Upper lobe of right lung (tissue), 1 donor: Measurements from ENCODE around the gene APCDD1L. TPM values are rescaled to one million over a fixed set of nuclear protein-coding genes. Genes with fewer than 3 reads are reported as not detected.

Source experiments
- ATAC-seq: fragments of 200-7000 bp; cut with Tn5 transposase; one replicate; pipeline ENCODE4 v1.9.1; 2020; ENCODE audit warnings: mild to moderate bottlenecking, moderate library complexity
- DNase-seq: peaks from one replicate; pipeline ENCODE4 v3.0.0-alpha.2; 2020
- H3K27ac ChIP-seq: fragments of 200-600 bp; one replicate; pipeline ENCODE4 v1.8.0; 2022
- H3K27me3 ChIP-seq: fragments of 200-600 bp; one replicate; pipeline ENCODE4 v1.8.0; 2022; ENCODE audit warnings: mild to moderate bottlenecking
- H3K36me3 ChIP-seq: fragments of 200-600 bp; one replicate; pipeline ENCODE4 v1.8.0; 2022
- H3K4me1 ChIP-seq: fragments of 200-600 bp; one replicate; pipeline ENCODE4 v1.8.0; 2022
- H3K4me3 ChIP-seq: fragments of 200-600 bp; one replicate; pipeline ENCODE4 v1.8.0; 2022; ENCODE audit warnings: mild to moderate bottlenecking
- H3K9me3 ChIP-seq: fragments of 200-600 bp; one replicate; pipeline ENCODE4 v1.8.0; 2022
- CTCF ChIP-seq: fragments of 200-600 bp; IDR thresholded peaks from one replicate; pipeline ENCODE4 v1.8.0; 2022; ENCODE audit warnings: antibody characterized with exemption
- intact Hi-C: fragments of 100-400 bp; cut with DNase I; formaldehyde crosslinking; loops from one replicate; pipeline ENCODE4 v1.11.0; 2022
- total RNA-seq: library from RNA; stranded (reverse); fragmentation: NEBNext Ultra II Directional; extraction: Animal tissue kit (Norgen Biotek cat#: 25700); gene quantifications from one replicate; pipeline ENCODE4 v1.2.1, GENCODE V29; 2021
- donor health status: DM: no; HTN: yes; CAD: no; lungs with severe emphysema.

Gene APCDD1L
- total RNA-seq, 1 donor from 2014 or later = not detected

GRCh38 chr20:58523072-58523970, 8.1 kb upstream of the APCDD1L start:
- H3K27me3 ChIP-seq = no peaks in the 10 kb centered on the region
- intact Hi-C loops = no loop called here
- no peak for TF ChIP-seq CTCF
- no peaks in the 10 kb centered on the region for H3K36me3 ChIP-seq
- no peak for ATAC-seq
- peaks cover 7% of the 10 kb centered on the region for H3K9me3 ChIP-seq
- DNase-seq = no peak
- H3K4me3 ChIP-seq = no peak overlapping the region
- H3K4me1 ChIP-seq = no peaks in the 10 kb centered on the region
- H3K27ac ChIP-seq = no peak overlapping the region

GRCh38 chr20:58522666-58523065, 7.5 kb upstream of the APCDD1L start:
- Histone ChIP-seq H3K36me3 (no peaks in the 10 kb centered on the region), H3K27ac (no peak overlapping the region), H3K27me3 (no peaks in the 10 kb centered on the region), H3K4me3 (no peak overlapping the region), H3K4me1 (no peaks in the 10 kb centered on the region), H3K9me3 (peaks cover 7% of the 10 kb centered on the region)
- intact Hi-C loops = no loop called here
- ATAC-seq (no peak), DNase-seq (no peak)
- TF ChIP-seq CTCF = no peak

GRCh38 chr20:58521763-58522162, 6.6 kb upstream of the APCDD1L start:
- no peak for ATAC-seq
- Histone ChIP-seq H3K9me3 (peaks cover 7% of the 10 kb centered on the region), H3K4me1 (no peaks in the 10 kb centered on the region), H3K27me3 (no peaks in the 10 kb centered on the region), H3K4me3 (no peak overlapping the region), H3K27ac (no peak overlapping the region), H3K36me3 (no peaks in the 10 kb centered on the region)
- no peak for DNase-seq
- TF ChIP-seq CTCF = no peak
- intact Hi-C loops = no loop called here

- Histone ChIP-seq H3K27me3 (peaks cover 5% of the 10 kb centered on the region), H3K4me1 (no peaks in the 10 kb centered on the region), H3K36me3 (no peaks in the 10 kb centered on the region), H3K9me3 (no peaks in the 10 kb centered on the region), H3K4me3 (no peak overlapping the region), H3K27ac (no peak overlapping the region)
- intact Hi-C loops = no loop called here
- no peak for TF ChIP-seq CTCF
- ATAC-seq = no peak
- no peak for DNase-seq
Measured at GRCh38 chr20:58519940-58520712, 4.9 kb upstream of the APCDD1L start.

GRCh38 chr20:58518896-58519593, 3.8 kb upstream of the APCDD1L start:
- H3K4me3 ChIP-seq = no peak overlapping the region
- H3K36me3 ChIP-seq = no peaks in the 10 kb centered on the region
- no peak for ATAC-seq
- intact Hi-C loops = no loop called here
- H3K9me3 ChIP-seq = no peaks in the 10 kb centered on the region
- no peak overlapping the region for H3K27ac ChIP-seq
- peaks cover 15% of the 10 kb centered on the region for H3K27me3 ChIP-seq
- DNase-seq = no peak
- no peak for TF ChIP-seq CTCF
- H3K4me1 ChIP-seq = no peaks in the 10 kb centered on the region
